Ectodermal cell (in vitro differentiated cells): ENCODE data around the gene CDK2.

ENCODE experiments used
- H3K27ac ChIP-seq: 2 replicates; pipeline ENCODE4 v1.7.0; 2013; ENCODE audit warnings: mild to moderate bottlenecking, low read depth, low read length; ENCODE audit not compliant: insufficient read depth, poor library complexity, severe bottlenecking
- H3K27me3 ChIP-seq: 2 replicates; pipeline ENCODE4 v1.7.0; 2013; ENCODE audit warnings: mild to moderate bottlenecking, low read length; ENCODE audit not compliant: insufficient read depth, control insufficient read depth, poor library complexity, severe bottlenecking
- H3K36me3 ChIP-seq: one replicate; pipeline ENCODE4 v1.7.0; 2013; ENCODE audit warnings: low read length; ENCODE audit not compliant: control insufficient read depth, insufficient read depth
- H3K4me1 ChIP-seq: one replicate; pipeline ENCODE4 v1.7.0; 2013; ENCODE audit warnings: low read length; ENCODE audit not compliant: control insufficient read depth, insufficient read depth
- H3K4me3 ChIP-seq: 2 replicates; pipeline ENCODE4 v1.7.0; 2013; ENCODE audit warnings: low read depth, low read length, control low read depth; ENCODE audit not compliant: insufficient read depth
- H3K9me3 ChIP-seq: 2 replicates; pipeline ENCODE4 v1.7.0; 2013; ENCODE audit warnings: mild to moderate bottlenecking, low read length, moderate library complexity; ENCODE audit not compliant: control insufficient read depth
- WGBS, 2 experiments: methylation state at CpG; one replicate each; pipeline ENCODE4 v1.1.7; 2013; ENCODE audit warnings: missing lambda C conversion rate in 2 of 2; 5-methylcytosine and 5-hydroxymethylcytosine counted together

CDK2 gene

GRCh38 chr12:56010111-56010570, 43.5 kb downstream of the CDK2 start:
- Histone ChIP-seq H3K27me3 (no peaks in the 10 kb centered on the region), H3K4me3 (no peak overlapping the region), H3K4me1 (no peaks in the 10 kb centered on the region), H3K36me3 (no peaks in the 10 kb centered on the region), H3K27ac (no peak overlapping the region), H3K9me3 (no peaks in the 10 kb centered on the region)
- 95 to 98% methylated on average over 2 of the region's 2 CpGs for WGBS, 2 experiments

DNA sequence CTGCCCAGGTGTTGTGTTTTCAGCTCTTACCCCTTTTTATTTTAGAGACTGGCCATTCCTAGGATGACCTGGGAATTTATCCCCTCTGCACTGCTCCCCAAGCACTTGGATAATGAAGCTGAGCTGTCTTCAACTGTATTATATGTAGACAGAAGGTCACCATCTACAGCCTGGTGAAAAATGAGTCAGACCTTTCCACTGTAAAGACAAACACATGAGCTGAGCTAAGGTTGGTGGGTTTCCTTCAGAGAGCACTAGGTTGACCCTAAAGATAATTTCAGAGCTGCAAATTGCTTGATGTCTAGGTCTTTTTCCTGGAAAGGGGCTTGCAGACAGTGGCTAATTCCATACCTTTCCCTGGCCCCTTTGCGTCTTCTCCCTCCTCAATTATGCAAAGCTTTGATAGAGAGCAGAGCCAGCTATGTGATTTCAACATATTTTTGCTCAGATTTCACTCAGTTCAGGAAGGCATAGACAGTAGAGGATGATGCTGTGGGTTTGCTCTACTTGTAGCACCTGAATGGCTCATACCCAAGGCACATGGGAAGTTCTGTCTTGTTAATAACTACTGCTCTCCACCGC, 45.0 kb downstream of the CDK2 start:
- Histone ChIP-seq H3K9me3 (no peaks in the 10 kb centered on the region), H3K4me3 (no peak overlapping the region), H3K4me1 (no peaks in the 10 kb centered on the region), H3K27me3 (no peaks in the 10 kb centered on the region), H3K36me3 (no peaks in the 10 kb centered on the region), H3K27ac (no peak overlapping the region)
- 93 to 100% methylated on average over 1 to 2 of the region's 2 CpGs for WGBS, 2 experiments

GRCh38 chr12:56013482-56013881, 46.9 kb downstream of the CDK2 start:
- 88 to 90% methylated on average over 5 of the region's 5 CpGs for WGBS, 2 experiments
- no peaks in the 10 kb centered on the region for H3K36me3 ChIP-seq

GRCh38 chr12:56014205-56014604, 47.6 kb downstream of the CDK2 start:
- H3K27me3 ChIP-seq: no peaks in the 10 kb centered on the region
- 90 to 95% methylated on average over 2 of the region's 2 CpGs for WGBS, 2 experiments

More at GRCh38 chr12:56013482-56013881, 46.9 kb downstream of the CDK2 start:
- Histone ChIP-seq H3K27me3 (no peaks in the 10 kb centered on the region), H3K4me1 (no peaks in the 10 kb centered on the region), H3K27ac (no peak overlapping the region), H3K9me3 (no peaks in the 10 kb centered on the region), H3K4me3 (no peak overlapping the region)

DNA sequence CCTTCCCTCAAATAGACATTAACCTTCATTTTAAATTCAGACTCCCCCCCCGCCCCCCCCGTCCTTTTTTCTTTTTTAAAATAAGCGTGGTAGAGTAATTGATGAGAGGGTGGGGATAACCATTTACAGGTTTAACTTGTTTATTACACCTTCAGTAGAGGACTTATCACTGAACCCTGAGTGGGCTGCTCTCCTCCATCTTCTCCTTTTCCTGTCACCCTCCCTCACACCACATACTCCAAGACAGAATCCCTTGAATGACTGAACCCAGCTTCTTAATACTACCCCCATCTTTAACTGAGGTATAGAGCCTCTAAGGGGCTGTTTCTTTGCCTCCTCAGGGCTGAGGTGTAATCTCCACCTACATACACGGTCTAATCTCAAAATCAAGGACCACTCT, 50.6 kb downstream of the CDK2 start:
- Histone ChIP-seq H3K4me3 (no peak overlapping the region), H3K4me1 (peaks cover 24% of the 10 kb centered on the region), H3K36me3 (no peaks in the 10 kb centered on the region), H3K9me3 (no peaks in the 10 kb centered on the region), H3K27ac (no peak overlapping the region), H3K27me3 (no peaks in the 10 kb centered on the region)
- WGBS, 2 experiments: 91 to 100% methylated on average over 1 of the region's 4 CpGs

More at GRCh38 chr12:56014205-56014604, 47.6 kb downstream of the CDK2 start:
- H3K36me3 ChIP-seq: no peaks in the 10 kb centered on the region
- no peak overlapping the region for H3K27ac ChIP-seq
- no peaks in the 10 kb centered on the region for H3K4me1 ChIP-seq
- no peak overlapping the region for H3K4me3 ChIP-seq
- no peaks in the 10 kb centered on the region for H3K9me3 ChIP-seq

DNA sequence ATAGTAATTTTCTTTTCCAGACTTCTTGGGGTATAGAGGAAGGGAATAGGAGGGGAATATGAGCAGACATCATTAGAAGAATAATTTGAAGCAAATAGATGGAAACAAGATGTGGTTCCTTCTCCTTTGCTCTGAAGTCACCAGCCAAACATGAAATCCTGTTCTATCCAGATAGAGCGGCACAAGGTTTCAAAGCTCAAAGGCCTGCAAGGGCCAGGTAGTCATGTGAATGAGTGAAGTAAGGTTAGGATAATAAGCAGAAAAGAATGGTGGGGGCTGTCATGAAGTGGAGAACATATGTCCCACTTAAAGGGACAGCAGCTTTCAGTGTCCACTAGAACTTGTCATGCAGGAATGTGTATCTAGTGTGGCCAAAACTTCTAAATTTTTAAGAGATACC, 51.7 kb downstream of the CDK2 start:
- Histone ChIP-seq H3K27ac (no peak overlapping the region), H3K9me3 (no peaks in the 10 kb centered on the region), H3K4me1 (peaks cover 29% of the 10 kb centered on the region), H3K27me3 (no peaks in the 10 kb centered on the region), H3K36me3 (no peaks in the 10 kb centered on the region), H3K4me3 (no peak overlapping the region)
- WGBS, 2 experiments: 95 to 100% methylated on average over 1 of the region's 1 CpG

DNA sequence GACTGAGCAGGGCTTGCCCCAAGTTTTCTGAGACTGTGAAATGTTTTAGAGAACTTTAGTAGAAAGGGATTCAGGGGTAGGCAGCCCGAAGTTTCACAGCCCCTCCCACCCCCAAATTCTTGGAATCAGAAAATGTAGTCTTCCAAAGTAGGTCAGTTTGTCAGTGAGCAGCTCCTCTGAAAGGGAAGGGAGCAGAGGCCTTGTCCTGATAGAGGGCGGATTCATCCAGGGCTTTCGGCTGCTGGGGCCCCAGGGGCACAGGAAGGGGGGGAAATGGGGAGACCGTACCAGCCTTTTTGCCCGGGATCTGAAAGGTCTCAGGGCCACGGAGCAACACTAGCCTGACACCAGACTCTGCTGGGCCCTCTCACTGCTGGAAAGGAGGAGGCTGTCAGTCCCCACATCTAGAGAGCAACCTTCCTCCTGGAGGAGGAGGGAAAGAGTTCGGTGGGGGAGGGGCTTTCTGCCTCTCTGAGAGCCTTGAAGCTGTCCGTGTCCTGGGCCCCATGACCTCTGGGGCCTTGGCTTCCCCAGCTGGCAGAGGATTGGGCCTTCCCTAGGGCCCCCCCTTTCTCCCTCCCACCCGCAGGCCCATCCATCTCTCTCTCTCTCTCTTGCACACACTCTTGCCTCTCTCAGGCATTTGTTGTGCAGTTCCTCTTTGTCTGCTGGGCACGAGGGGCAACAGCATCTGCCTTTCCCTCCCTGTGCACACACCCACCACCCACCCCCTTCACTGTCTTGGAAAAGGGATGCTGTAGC, 54.0 kb downstream of the CDK2 start, which contains the start of gene IKZF4:
Gene IKZF4, plus strand, starts transcription at position 621 of the 762 bp plus-strand sequence. CDS start 451 bp downstream, outside the sequence.
- H3K4me1 ChIP-seq: peaks cover 29% of the 10 kb centered on the region
- peak within 1 kb of the TSS; percentile 32 for H3K4me3 ChIP-seq
- WGBS, 2 experiments: 6% methylated on average over 9 to 10 of the region's 10 CpGs
- H3K27ac ChIP-seq: peak within 1 kb of the TSS; percentile 75
- H3K36me3 ChIP-seq: peaks cover 11% of the 10 kb centered on the region
- H3K9me3 ChIP-seq: no peaks in the 10 kb centered on the region
- no peaks in the 10 kb centered on the region for H3K27me3 ChIP-seq

DNA sequence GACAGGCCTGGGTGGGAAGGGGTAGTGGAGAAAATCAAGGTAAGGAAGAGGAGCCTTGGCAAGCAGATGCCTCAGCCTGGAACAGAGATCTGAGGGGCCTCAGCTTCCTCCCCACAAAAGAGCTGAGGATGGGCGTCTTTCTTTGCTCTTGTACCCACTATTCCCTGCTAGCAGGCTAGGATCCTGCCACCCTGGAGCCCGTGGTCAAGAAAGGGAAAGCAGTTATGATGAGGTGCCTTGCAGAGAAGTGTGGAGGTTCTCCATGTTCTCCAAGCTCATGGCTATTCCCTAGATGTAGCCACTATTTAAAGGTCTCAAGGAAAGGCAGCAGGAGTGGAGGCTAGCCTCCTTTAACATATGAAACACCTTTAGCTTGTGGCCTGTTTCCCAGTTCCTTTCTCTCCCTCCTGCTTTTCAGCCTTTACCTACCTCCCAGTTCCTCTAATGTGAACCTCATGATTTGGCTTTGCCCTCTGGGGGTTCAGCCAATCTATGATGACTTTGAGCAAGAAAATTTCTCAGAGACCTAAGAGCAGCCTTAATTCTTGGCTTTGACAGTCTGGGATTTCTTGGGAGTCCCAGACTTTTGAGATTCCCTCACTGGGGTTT, 55.4 kb downstream of the CDK2 start:
- peaks cover 29% of the 10 kb centered on the region for H3K4me1 ChIP-seq
- H3K4me3 ChIP-seq: peak overlapping the region; percentile 32
- 49 to 60% methylated on average over 2 of the region's 2 CpGs for WGBS, 2 experiments
- H3K9me3 ChIP-seq: no peaks in the 10 kb centered on the region
- peak overlapping the region; percentile 75 for H3K27ac ChIP-seq
- peaks cover 16% of the 10 kb centered on the region for H3K36me3 ChIP-seq
- H3K27me3 ChIP-seq: no peaks in the 10 kb centered on the region
